Brain pericyte (primary cell): Measurements from ENCODE around the gene AK1.

Experiments
- DNase-seq: peaks from one replicate; pipeline ENCODE4 v3.0.0-alpha.2; 2012; ENCODE audit warnings: low read depth, low spot score

Gene AK1

GRCh38 chr9:127818574-127818973 lies 58.9 kb downstream of the AK1 start:
- no peak for DNase-seq

GRCh38 chr9:127817881-127818434 lies 59.5 kb downstream of the AK1 start:
- DNase-seq: no peak

- DNase-seq: no peak
Observed at GRCh38 chr9:127816728-127817127, 60.7 kb downstream of the AK1 start.
